GM18502 (cell line): ENCODE results near the gene UTS2.

Source experiments
- ATAC-seq: cut with Tn5 transposase; IDR thresholded peaks from one replicate; pipeline ENCODE4 v1.9.1; 2021; ENCODE audit warnings: mild to moderate bottlenecking; ENCODE audit not compliant: unreplicated experiment, poor library complexity

Gene UTS2

GRCh38 chr1:7865978-7866377 is 13.1 kb upstream of the UTS2 start:
- ATAC-seq = no peak

GRCh38 chr1:7863756-7864328 is 11.0 kb upstream of the UTS2 start:
- ATAC-seq = no peak

- ATAC-seq = no peak
These were observed 9.6 kb upstream of the UTS2 start for GRCh38 chr1:7862211-7863060.

GRCh38 chr1:7861452-7861851 is 8.6 kb upstream of the UTS2 start:
- no peak for ATAC-seq

- ATAC-seq = no peak
These were observed 7.3 kb upstream of the UTS2 start for GRCh38 chr1:7860130-7860529.

- no peak for ATAC-seq
These were observed 6.5 kb upstream of the UTS2 start for GRCh38 chr1:7859406-7859805.

DNA sequence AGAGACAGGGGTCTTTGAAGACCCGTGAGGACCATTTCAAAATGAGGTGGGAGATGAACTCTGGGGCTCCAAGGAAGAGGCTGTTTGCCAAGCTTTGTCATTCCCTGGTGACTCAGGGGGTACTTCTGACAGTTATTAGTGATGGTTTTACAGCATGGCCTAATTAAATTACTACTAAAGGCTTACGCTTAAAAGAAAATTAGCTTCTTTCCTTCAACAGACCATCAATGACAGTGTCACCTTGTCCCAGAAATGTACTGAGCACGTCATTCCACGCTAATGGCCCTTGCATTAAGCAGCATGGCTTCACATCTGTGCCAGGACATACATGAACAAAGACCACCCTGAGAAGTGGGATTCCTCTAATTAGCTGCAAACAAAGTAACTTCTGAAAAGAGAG is 5.1 kb upstream of the UTS2 start:
- ATAC-seq = no peak

DNA sequence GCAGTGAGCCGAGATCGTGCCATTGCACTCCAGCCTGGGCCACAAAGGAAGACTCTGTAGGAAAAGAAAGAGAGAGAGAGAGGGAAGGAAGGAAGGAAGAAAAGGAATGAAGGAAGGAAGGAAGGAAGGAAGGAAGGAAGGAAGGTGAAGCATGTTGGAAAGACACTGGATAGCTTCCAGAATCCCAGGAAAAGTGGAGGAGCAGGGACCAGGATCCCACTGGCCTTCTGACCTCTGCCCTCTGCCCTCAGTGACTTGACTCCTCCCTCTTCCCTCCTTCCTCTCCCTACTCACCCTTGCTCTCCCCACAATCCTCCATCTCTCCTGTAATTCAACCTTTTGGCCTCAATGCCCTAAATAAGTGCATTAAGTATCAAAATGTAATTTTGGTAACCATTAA is 4.1 kb upstream of the UTS2 start:
- ATAC-seq = no peak

GRCh38 chr1:7856345-7856744 is 3.5 kb upstream of the UTS2 start:
- no peak for ATAC-seq

GRCh38 chr1:7853684-7854026 is 790 bp upstream of the UTS2 start:
- ATAC-seq = no peak

GRCh38 chr1:7850786-7851185 is 2.1 kb downstream of the UTS2 start:
- ATAC-seq = no peak

GRCh38 chr1:7847599-7847998 is 5.3 kb downstream of the UTS2 start:
- ATAC-seq = no peak

GRCh38 chr1:7846656-7847055 is 6.2 kb downstream of the UTS2 start:
- ATAC-seq = no peak

- no peak for ATAC-seq
These were observed 7.1 kb downstream of the UTS2 start for GRCh38 chr1:7845761-7846160.

DNA sequence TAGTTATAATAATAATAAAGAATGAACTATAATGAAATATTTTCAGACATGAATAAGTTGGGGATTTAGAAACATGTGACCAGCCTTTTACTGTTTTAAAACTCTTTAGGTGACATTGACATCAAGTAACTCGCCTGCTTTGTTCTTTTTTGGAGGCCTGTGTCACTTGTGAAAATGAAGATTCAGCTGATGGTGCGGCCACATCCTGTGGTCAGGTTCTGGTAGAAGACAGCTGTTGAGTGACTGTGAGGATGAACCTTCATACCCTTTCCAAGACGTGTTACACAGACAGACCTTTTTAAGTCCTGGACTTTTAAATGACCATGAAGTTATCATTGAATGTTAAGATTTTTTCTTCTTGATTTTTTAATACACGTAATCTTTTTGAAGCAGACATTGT is 10.3 kb downstream of the UTS2 start:
- no peak for ATAC-seq

- ATAC-seq = no peak
These were observed 13.3 kb downstream of the UTS2 start for GRCh38 chr1:7839526-7839925.

- ATAC-seq = no peak
These were observed 14.2 kb downstream of the UTS2 start for GRCh38 chr1:7838714-7839113.

DNA sequence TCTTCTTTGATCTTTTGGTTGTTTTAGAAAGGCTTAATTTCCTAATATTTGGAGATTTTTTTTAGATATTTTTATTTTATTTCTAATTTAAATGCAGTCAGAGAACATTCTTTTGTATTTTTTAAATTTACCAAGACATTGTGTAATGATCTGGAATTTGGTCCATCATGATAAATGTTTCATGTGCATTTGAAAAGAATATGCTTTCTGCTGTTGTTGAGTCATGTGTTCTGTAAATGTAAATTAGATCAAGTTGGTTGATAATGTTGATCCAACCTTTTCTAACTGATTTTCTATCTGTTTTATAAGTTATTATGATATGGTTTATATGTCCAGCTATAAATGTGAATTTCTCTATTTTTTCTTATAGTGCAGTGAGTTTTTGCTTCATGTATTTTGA is 19.8 kb downstream of the UTS2 start:
- no peak for ATAC-seq

DNA sequence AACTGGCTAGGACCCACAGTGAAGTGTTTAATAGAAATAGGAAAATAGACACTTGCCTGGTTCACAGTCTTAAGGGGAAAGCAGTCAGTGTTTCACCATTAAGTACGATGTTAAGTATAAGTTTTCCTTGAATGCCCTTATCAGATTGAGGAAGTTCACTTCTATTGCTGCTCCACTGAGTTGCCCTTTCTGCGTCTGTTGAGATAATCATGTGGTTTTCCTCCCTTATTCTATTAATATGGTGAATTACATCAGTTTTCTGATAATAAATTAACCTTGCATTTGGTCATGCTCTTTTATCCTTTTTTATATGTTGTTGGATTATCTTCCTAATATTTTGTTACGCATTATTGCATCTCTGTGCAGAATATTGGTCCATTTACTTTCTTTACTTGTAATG is 21.4 kb downstream of the UTS2 start:
- ATAC-seq = no peak

DNA sequence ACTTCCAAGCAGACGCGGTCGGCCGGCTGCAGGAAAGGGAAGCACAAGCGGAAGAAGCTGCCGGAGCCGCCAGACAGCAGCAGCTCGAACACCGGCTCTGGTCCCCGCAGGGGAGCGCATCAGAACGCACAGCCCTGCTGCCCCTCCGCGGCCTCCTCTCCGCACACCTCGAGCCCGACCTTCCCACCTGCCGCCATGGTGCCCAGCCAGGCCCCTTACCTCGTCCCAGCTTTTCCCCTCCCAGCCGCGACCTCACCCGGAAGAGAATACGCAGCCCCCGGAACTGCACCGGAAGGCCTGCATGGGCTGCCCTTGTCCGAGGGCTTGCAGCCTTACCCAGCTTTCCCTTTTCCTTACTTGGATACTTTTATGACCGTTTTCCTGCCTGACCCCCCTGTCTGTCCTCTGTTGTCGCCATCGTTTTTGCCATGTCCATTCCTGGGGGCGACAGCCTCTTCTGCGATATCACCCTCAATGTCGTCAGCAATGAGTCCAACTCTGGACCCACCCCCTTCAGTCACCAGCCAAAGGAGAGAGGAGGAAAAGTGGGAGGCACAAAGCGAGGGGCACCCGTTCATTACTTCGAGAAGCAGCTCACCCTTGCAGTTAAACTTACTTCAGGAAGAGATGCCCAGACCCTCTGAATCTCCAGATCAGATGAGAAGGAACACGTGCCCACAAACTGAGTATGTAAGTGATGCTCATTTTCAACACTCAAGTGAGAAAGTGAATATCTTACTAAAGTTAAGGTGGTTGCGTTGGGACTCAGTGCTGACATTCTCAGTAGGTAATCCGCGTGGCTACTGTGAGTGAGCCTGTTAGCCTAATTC is 25.5 kb downstream of the UTS2 start:
- no peak for ATAC-seq

DNA sequence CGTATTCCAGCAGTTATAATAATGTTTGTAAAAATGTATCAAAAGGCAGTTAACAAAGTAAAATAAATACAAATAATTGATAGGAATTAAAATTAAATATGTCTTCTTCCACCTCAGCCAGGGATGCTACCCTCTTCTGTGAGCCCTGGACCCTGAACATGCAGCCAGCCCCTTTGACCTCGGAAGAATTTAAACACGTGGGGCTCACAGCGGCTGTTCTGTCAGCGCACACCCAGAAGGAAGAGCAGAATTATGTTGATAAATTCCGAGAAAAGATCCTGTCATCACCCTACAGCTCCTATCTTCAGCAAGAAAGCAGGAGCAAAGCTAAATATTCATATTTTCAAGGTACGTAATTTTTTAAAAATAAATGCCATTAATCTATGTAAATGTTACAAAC is 26.5 kb downstream of the UTS2 start:
- no peak for ATAC-seq
